ENCODE data around the gene AQP7.
"Not testable (repeated sequence)": the region's sequence is repeated elsewhere in the genome, so short reads cannot be mapped to it uniquely, and the experiment has no call there.

DNA sequence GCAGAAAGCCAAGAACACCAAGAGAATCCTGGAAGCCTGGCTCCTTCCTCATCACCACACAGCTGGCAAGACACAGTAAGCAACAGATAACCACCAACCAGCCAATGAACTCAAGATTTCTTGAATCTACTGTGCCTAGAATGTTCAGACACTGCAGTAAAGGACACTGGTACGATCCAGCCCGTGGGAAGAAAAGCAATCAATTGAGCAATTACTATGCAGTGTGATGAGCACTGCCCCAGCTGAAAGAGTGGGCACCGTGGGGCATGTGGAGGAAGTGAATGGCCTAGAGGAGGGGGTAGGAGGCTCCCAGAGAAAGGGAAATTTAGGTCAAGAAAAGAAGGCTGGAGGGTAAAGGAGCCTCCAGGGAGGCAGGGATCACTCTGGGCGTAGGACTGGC is 4.6 kb downstream of the AQP7 start:
- TF ChIP-seq, protein P1, sequence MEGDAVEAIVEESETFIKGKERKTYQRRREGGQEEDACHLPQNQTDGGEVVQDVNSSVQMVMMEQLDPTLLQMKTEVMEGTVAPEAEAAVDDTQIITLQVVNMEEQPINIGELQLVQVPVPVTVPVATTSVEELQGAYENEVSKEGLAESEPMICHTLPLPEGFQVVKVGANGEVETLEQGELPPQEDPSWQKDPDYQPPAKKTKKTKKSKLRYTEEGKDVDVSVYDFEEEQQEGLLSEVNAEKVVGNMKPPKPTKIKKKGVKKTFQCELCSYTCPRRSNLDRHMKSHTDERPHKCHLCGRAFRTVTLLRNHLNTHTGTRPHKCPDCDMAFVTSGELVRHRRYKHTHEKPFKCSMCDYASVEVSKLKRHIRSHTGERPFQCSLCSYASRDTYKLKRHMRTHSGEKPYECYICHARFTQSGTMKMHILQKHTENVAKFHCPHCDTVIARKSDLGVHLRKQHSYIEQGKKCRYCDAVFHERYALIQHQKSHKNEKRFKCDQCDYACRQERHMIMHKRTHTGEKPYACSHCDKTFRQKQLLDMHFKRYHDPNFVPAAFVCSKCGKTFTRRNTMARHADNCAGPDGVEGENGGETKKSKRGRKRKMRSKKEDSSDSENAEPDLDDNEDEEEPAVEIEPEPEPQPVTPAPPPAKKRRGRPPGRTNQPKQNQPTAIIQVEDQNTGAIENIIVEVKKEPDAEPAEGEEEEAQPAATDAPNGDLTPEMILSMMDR (IDR thresholded peaks at IDR 0.05): not testable (repeated sequence)
- TF ChIP-seq POLR2A (IDR thresholded peaks at IDR 0.05): not testable (repeated sequence)

Data from adrenal gland (tissue), 5 donors.